DMS53 (cell line): ENCODE data around the gene ZNF662.

Experiments used
- DNase-seq: peaks from one replicate; lab custom pipeline; 2025; lab: John Stamatoyannopoulos, UW

The ZNF662 gene

DNA sequence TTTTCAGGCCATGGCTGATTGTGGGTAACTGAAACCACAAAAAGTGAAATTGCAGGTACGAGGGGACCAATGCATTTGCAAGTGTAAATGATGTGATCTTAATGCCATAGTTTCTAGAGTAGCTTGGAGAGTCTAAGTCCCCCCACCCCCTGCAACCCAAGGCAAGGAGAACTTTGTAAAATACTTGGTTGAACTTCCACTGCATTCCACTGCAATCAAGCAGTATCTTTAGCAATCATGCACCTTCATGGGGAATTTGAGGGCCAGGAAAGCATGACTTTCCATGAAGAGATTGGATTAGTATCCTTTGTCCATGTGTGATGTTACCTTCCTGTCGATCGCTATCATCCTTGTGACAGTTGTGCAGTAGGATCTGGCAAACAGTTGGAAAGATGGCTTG, 18.9 kb upstream of the ZNF662 start:
- DNase-seq, result no peak

GRCh38 chr3:42891042-42891441, 14.9 kb upstream of the ZNF662 start:
- DNase-seq, result no peak

DNA sequence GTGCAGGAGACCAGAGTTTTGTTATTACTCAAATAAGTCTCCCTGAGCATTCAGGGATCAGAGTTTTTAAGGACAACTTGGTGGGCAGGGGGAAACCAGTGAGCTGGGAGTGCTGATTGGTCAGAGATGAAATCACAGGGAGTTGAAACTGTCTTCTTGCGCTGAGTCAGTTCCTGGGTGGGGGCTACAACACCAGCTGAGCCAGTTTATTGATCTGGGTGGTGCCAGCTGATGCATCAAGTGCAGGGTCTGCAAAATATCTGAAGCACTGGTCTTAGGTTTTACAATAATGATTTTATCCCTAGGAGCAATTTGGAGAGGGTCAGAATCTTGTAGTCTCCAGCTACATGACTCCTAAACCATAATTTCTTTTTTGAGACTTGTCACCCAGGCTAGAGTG, 13.8 kb upstream of the ZNF662 start:
- no peak for DNase-seq

GRCh38 chr3:42892807-42893206, 13.1 kb upstream of the ZNF662 start:
- DNase-seq, result no peak

GRCh38 chr3:42894698-42895579, 11.0 kb upstream of the ZNF662 start:
- DNase-seq, result no peak

DNA sequence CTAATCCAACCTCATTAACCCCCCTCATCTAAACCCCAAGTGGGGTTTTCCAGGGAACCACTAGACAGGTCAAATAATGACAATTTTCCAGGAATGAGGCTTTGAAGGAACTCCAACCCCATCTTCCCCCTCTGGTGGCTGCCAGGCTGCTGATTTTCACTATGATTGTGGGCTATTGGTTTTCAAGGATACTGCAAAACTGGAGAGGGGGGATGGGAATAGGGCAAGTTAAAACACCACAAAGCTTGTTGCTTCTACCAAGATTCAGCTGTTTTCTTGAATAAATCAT, 10.4 kb upstream of the ZNF662 start:
- DNase-seq, result no peak

- DNase-seq, result peak; percentile 10
These were observed 6.9 kb upstream of the ZNF662 start for GRCh38 chr3:42898896-42899675.

GRCh38 chr3:42900226-42901072, 5.5 kb upstream of the ZNF662 start:
- DNase-seq, result no peak

DNA sequence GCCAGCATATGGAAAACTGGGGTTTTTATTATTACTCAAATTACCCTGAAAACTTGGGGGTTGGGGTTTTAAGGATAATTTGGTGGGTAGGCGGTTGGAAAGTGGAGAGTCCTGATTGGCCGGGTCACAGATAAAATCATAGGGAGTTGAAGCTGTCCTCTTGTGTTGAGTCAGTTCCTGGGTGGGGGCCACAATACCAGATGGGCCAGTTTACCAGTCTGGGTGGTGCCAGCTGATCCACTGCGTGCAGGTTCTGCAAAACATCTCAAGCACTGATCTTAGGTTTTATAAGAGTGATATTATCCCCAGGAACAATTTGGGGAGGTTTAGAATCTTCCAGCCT, 4.9 kb upstream of the ZNF662 start:
- no peak for DNase-seq

DNA sequence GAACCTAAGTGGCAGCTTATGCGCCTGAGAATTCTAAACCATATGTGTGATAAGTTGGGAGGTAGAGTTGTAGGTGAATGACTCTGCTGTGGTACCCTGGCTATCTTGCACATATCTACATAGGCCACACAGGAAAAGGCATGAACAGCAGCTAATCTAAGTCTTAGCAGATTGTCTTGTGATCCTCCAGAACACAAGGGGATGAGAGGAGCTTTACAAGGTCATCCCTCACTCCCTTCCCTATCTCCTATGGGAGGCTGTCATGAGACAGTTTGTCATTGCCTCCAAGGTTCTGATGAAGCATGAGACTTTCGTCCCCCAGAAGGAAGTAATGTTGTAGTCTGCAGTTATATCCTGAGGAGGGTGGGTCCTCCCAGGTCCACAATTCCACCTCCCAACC, 3.7 kb upstream of the ZNF662 start:
- no peak for DNase-seq

DNA sequence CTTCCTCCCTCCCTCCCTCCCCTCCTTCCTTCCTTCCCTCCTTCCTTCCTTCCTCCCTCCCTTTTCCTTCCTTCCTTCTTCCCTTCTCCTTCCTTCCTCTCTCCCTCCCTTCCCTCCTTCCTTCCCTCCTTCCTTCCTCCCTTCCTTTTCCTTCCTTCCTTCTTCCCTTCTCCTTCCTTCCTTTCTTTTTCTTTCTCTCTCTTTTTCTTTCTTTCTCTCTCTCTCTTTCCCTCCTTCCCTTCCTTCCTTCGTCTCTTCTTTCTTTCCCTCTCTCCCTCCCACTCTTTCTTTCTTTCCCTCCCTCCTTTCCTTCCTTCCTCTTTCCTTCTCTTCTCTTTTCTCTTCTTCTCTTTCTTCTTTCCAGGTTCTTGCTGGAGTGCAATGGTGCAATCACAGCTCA, 1.9 kb upstream of the ZNF662 start:
- no peak for DNase-seq

GRCh38 chr3:42905740-42906069, 237 bp upstream of the ZNF662 start:
- DNase-seq, result no peak

DNA sequence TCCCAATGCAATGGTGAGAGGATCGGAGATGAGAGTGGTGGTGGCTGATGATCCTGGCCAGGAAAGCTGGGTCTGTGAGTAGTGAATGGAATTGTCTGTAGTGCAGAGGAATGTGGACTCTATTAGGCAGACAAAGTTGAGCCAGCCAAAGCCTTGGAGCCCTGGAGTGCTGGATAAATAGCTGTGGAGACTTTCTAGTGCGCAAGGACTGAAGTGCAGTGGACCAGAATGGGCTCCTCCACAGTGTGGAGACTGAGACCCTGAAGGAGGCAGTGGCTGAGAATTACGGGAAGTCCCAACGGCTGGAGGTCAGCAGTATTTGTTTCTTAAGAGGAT, 874 bp downstream of the ZNF662 start:
- no peak for DNase-seq

DNA sequence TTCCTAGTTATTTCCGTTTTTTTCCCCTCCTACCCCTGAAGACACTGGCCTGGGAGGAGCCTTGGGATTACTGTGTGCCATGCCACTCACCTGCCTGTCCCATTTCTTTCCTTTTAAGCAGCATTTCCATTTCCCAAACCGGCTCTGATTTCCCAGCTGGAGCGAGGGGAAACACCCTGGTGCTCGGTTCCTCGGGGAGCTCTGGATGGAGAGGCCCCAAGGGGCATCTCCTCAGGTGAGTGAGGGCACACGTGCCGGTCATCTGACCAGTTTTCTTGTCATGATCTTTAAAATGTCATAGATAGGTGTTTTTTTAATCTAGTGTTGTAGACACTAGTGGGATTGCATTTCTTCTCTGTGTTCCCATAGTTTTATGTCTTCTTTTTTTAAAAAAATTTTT, 2.7 kb downstream of the ZNF662 start:
- DNase-seq, result no peak

GRCh38 chr3:42911551-42911950, 5.6 kb downstream of the ZNF662 start:
- no peak for DNase-seq

- DNase-seq, result no peak
These were observed 9.0 kb downstream of the ZNF662 start for GRCh38 chr3:42914771-42915515.

DNA sequence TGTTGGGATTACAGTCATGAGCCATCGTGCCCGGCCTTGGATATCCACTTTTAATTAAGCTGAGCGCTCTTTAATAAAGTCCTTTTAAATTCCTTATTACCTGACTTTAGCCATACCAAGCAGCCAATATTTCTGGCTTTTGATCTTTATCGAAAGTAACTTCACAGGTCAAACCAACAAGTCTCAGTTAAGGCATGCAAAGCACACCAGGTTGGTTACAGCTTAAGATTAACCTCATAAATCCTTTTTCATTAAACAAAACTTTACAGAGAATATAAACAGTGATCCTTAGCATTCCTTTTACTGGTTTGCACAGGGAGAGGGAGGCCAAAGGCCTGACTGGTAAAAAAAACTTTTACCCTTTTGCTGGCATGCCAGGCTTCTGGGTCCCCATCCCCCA, 17.7 kb downstream of the ZNF662 start:
- no peak for DNase-seq

DNA sequence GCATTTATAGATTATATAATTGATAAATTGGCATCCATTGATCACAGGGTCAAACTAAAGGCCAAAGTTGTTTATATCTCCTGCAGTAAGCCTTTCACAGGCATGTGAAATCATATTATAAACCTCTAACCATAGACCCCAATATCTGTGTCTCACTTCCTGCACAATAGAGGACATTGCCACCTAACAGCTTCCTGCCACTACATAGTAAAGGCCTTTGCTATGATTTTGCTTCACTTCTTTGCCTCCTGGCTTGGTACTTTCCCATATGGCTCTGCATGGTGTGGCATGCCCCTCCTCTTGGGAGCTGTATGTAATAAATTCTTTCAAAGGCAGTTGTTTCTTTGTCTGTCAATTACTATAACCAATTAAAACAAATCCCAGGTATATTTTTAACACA, 20.4 kb downstream of the ZNF662 start:
- DNase-seq, result no peak

DNA sequence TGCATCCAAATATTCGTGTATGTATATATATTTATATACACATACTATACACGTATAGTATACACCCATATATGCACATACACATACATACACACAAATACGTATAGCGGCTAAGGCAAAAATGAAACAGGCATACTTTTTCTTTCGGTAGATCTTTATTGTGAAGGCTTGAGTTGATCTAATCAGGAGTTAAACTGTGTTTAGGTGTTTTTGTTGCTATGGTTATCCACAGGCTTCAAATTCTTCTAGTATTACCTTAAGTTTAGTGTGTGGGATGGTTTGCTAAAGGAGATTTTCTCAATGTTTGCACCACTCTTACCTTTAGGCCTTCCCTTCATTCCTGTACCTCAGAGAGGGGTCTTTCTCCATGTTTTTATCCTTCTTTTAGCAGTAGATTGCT, 28.2 kb downstream of the ZNF662 start:
- no peak for DNase-seq

DNA sequence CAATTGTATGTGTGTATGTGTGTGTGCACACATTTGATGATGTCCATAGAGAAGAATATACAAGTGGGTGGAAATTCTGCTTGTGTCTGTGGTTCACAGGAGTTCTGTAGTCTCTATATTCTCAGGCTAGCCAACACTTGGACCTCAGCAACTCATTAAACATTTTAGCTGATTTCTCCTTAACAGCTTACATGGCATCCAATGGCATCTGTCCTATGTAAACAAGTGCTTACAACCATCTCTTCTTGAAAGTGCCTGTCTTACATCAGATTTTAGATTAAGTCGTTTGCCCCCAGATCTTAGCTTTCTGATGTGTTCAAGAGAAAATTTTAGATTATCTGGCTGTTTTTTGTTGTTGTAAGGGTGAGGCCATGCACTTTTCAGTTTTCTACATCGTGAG, 29.0 kb downstream of the ZNF662 start:
- DNase-seq, result no peak

DNA sequence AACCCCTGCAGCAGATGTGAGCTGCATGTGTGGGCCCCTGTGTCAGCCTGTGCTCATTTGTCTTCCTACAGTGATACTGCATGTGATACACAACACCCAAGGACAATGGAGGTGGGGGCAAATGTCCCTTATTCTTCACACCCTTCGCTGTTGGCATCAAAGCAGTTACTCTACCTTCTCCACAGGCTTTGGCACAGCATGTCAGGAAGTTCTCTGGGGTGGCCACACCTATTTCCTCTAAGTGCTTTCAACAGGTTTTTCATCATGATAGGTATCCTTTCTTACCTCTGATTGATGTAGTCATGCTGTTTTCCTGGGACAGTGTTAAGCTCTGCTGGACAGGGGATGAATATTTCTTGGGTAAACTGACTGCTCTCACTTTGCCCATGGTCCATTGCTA, 29.5 kb downstream of the ZNF662 start:
- no peak for DNase-seq
